Mononuclear cell (primary cell): Measurements from ENCODE around the gene SH2D1A. TPM values are rescaled to one million over a fixed set of nuclear protein-coding genes. Genes with fewer than 3 reads are reported as not detected.

Experiments
- total RNA-seq: library from RNA; depleted of rRNA; stranded (reverse); fragments of >200 nt; gene quantifications from one replicate; pipeline ENCODE4 v1.2.3, GENCODE V29; 2012

SH2D1A gene
- total RNA-seq, 1 donor = 34.2 TPM

Other genes starting within 250 kb of the SH2D1A start
- gene TEX13D, start 13.9 kb upstream of the SH2D1A start, total RNA-seq = not detected